ENCODE measurements around the gene SCN10A. TPM values are rescaled to one million over a fixed set of nuclear protein-coding genes. Genes with fewer than 3 reads are reported as not detected.

The SCN10A gene
- total RNA-seq, 4 donors from 2014 or later: not detected

DNA sequence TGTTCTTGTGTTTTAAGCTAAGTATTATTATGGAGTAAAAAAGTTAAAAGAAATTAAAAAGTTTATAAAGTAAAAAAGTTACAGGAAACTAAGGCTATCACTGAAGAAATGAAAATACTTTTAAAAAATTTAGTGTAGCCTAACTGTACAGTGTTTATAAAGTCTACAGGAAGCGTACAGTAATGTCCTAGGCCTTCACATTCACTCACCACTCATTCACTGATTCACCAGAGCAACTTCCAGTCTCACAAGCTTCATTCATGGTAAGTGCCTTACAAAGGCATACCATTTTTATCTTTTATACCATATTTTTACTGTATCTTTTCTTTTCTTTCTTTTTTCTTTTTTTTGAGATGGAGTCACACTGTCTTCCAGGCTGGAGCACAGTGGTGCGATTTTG lies 125.8 kb downstream of the SCN10A start:
- no peaks in the 10 kb centered on the region for H3K4me1 ChIP-seq
- TF ChIP-seq, protein P1, sequence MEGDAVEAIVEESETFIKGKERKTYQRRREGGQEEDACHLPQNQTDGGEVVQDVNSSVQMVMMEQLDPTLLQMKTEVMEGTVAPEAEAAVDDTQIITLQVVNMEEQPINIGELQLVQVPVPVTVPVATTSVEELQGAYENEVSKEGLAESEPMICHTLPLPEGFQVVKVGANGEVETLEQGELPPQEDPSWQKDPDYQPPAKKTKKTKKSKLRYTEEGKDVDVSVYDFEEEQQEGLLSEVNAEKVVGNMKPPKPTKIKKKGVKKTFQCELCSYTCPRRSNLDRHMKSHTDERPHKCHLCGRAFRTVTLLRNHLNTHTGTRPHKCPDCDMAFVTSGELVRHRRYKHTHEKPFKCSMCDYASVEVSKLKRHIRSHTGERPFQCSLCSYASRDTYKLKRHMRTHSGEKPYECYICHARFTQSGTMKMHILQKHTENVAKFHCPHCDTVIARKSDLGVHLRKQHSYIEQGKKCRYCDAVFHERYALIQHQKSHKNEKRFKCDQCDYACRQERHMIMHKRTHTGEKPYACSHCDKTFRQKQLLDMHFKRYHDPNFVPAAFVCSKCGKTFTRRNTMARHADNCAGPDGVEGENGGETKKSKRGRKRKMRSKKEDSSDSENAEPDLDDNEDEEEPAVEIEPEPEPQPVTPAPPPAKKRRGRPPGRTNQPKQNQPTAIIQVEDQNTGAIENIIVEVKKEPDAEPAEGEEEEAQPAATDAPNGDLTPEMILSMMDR (IDR thresholded peaks at IDR 0.05): no peak
- no peak for TF ChIP-seq POLR2A (IDR thresholded peaks at IDR 0.05)
- H3K27ac ChIP-seq: no peak overlapping the region
- H3K36me3 ChIP-seq: no peaks in the 10 kb centered on the region
- no peak for DNase-seq
- H3K27me3 ChIP-seq: no peaks in the 10 kb centered on the region
- intact Hi-C loops (cut with DNase I): no loop called here
- H3K9me3 ChIP-seq: no peaks in the 10 kb centered on the region
- 76 to 92% methylated on average over 2 of the region's 2 CpGs for WGBS, 2 donors
- H3K4me3 ChIP-seq: no peak overlapping the region

DNA sequence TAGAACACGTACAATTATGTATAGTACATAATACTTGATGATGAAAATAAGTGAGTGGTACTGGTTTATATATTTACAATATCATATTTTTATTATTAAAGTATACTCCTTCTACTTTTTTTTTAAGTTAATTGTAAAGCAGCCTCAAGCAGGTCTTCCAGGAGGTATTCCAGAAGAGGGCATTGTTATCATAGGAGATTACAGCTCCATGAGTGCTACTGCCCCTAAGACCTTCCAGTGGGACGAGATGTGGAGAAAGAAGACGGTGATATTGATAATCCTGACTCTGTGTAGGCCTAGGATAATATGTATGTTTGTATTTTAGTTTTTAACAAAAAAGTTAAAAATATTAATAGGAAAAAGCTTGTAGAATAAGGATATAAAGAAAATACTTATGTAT lies 126.2 kb downstream of the SCN10A start:
- DNase-seq: no peak
- Histone ChIP-seq H3K27ac (no peak overlapping the region), H3K36me3 (no peaks in the 10 kb centered on the region), H3K9me3 (no peaks in the 10 kb centered on the region), H3K4me1 (no peaks in the 10 kb centered on the region), H3K27me3 (no peaks in the 10 kb centered on the region), H3K4me3 (no peak overlapping the region)
- WGBS, 2 donors: 75 to 80% methylated on average over 3 of the region's 3 CpGs
- intact Hi-C loops (cut with DNase I): no loop called here
- TF ChIP-seq POLR2A (IDR thresholded peaks at IDR 0.05): no peak
- TF ChIP-seq, protein P1 (IDR thresholded peaks at IDR 0.05): no peak

DNA sequence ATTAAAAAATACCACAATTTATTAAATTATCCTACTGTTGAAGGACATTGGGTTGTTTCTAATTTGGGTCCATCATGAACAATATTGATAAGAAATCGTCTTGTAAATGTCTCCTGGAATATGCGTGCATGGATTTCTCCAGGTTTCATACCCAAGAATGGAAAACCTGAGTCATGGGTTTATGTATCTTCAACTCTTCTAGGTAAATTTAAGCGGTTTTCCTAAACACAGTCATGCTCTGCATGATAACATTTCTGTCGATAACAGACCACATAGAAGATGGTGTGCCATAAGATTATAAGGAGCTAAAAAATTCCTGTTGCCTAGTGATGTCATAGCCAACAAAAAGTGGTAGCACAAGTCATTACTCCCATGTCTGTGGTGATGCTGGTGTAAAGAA lies 126.7 kb downstream of the SCN10A start:
- H3K4me1 ChIP-seq: no peaks in the 10 kb centered on the region
- H3K36me3 ChIP-seq: no peaks in the 10 kb centered on the region
- intact Hi-C loops (cut with DNase I): no loop called here
- WGBS, 2 donors: 79 to 86% methylated on average over 4 of the region's 4 CpGs
- DNase-seq: no peak
- no peak overlapping the region for H3K4me3 ChIP-seq
- H3K27ac ChIP-seq: no peak overlapping the region
- no peak for TF ChIP-seq POLR2A (IDR thresholded peaks at IDR 0.05)
- TF ChIP-seq, protein P1 (IDR thresholded peaks at IDR 0.05): no peak
- H3K9me3 ChIP-seq: no peaks in the 10 kb centered on the region
- H3K27me3 ChIP-seq: no peaks in the 10 kb centered on the region

DNA sequence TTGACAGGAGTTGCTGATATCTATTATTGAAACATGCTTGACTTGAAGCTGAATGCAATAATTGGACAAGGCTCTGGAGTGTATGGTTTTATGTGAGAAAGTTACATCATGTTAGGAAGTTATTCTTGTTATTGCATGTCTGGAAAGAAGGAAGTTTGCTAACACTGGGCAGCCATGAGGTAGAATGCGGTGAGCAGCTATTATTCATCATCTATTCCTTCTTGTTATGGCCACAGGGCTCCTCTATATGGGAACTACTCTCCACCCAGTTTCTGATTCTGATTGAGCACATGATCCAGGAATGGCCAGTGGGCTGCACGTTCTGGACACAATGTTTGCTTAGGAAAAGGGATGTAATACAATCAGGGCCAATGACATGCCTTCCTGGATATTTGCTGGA lies 128.7 kb downstream of the SCN10A start:
- intact Hi-C loops (cut with DNase I): no loop called here
- Histone ChIP-seq H3K27me3 (no peaks in the 10 kb centered on the region), H3K4me3 (no peak overlapping the region), H3K27ac (no peak overlapping the region), H3K36me3 (no peaks in the 10 kb centered on the region), H3K4me1 (no peaks in the 10 kb centered on the region), H3K9me3 (no peaks in the 10 kb centered on the region)
- no peak for DNase-seq
- WGBS, 2 donors: 46 to 50% methylated on average over 2 of the region's 2 CpGs
- TF ChIP-seq POLR2A (IDR thresholded peaks at IDR 0.05): no peak
- TF ChIP-seq, protein P1 (IDR thresholded peaks at IDR 0.05): no peak

DNA sequence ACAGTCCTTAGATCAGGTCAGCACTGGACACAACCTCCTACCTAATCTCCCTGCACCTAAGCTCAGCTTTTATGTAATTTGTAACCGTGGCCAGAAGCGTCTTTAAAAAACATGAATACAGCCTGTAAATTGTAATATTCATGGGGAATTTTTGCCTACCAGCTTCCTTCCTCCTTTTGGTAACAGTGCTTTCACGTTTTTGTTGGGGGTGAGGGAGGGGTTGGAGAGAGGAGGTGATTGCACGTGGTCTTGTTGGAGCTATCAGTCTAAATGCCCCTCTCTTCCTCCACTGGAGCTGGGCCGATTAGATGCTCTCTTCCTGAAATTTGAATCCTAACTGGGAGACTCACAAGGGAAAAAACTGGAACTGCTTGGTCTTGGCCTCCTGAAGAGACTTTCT lies 131.5 kb downstream of the SCN10A start:
- no peaks in the 10 kb centered on the region for H3K27me3 ChIP-seq
- no peaks in the 10 kb centered on the region for H3K4me1 ChIP-seq
- H3K9me3 ChIP-seq: no peaks in the 10 kb centered on the region
- TF ChIP-seq POLR2A (IDR thresholded peaks at IDR 0.05): no peak
- TF ChIP-seq, protein P1 (IDR thresholded peaks at IDR 0.05): no peak
- intact Hi-C loops (cut with DNase I): no loop called here
- DNase-seq: no peak
- 26 to 28% methylated on average over 5 of the region's 5 CpGs for WGBS, 2 donors
- no peak overlapping the region for H3K4me3 ChIP-seq
- H3K27ac ChIP-seq: no peak overlapping the region
- H3K36me3 ChIP-seq: no peaks in the 10 kb centered on the region

Data from esophagus squamous epithelium (tissue), 5 donors.